Ishikawa (cell line): ENCODE data around the gene GLIS1.

Experiments used
- CEBPB ChIP-seq: IDR thresholded peaks from 2 replicates; pipeline ENCODE4 v1.6.1; 2012
- CREB1 ChIP-seq: IDR thresholded peaks from 2 replicates; pipeline ENCODE4 v1.6.1; 2012; ENCODE audit warnings: low read depth
- EGR1 ChIP-seq: IDR thresholded peaks from 2 replicates; pipeline ENCODE4 v1.6.1; 2012
- EP300 ChIP-seq: IDR thresholded peaks from 2 replicates; pipeline ENCODE4 v1.6.1; 2012; ENCODE audit warnings: borderline replicate concordance
- FOXM1 ChIP-seq: IDR thresholded peaks from 2 replicates; pipeline ENCODE4 v1.6.1; 2012; ENCODE audit warnings: low read depth, borderline replicate concordance
- NFIC ChIP-seq: IDR thresholded peaks from 2 replicates; pipeline ENCODE4 v1.6.1; 2012
- RAD21 ChIP-seq: IDR thresholded peaks from 2 replicates; pipeline ENCODE4 v1.6.1; 2012; ENCODE audit warnings: low read depth
- REST ChIP-seq: IDR thresholded peaks from 2 replicates; pipeline ENCODE4 v1.6.1; 2012; ENCODE audit warnings: low read depth, mild to moderate bottlenecking
- TAF1 ChIP-seq: IDR thresholded peaks from 2 replicates; pipeline ENCODE4 v1.6.1; 2012; ENCODE audit warnings: low read depth, mild to moderate bottlenecking
- YY1 ChIP-seq: IDR thresholded peaks from 2 replicates; pipeline ENCODE4 v1.6.1; 2012; ENCODE audit warnings: low read depth
- TF ChIP-seq, protein P1 (sequence below): IDR thresholded peaks from 2 replicates; pipeline ENCODE4 v1.6.1; 2012
- TF ChIP-seq, protein P2 (sequence below): IDR thresholded peaks from 2 replicates; pipeline ENCODE4 v1.6.1; 2012

DNA sequence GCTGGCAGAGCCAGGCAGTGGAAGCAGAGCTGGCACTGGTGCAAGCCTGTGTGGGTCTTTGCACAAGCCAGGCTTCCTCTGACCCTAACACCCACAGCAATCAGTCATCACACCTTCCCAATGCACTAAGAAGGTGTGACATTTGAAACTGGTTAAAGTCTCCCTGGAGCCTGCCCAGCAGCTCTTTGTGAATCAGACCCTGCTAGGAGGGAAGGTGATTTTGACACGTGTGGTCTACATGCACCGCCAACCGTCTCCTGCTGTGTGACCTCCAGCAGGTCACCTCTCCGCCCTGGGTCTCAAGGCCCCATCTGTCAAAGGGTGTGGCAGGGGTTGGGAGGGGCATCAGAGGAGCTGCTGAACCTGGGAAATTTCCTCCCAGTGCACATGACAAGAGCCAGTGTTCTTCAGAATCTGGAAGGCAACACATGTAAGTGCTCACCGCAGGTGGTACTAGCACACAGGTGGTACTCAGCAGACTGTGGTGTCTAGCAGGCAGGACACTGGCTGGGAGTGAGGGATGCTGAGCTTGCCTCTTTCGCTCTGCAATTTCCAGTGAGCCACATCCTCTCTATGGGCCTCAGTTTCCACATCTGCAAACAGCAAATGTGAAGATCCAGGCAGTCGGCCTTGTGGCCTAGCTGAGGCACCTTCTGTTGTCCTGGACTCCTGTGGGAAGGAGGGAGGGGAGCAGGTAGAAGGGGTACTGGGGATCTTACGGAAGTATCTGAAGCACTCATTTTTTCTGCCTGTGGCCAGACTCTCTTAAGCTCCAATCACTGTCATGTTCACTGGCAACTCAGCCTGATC lies 156.5 kb downstream of the GLIS1 start:
- no peak for TF ChIP-seq CEBPB
- TF ChIP-seq, protein P1, sequence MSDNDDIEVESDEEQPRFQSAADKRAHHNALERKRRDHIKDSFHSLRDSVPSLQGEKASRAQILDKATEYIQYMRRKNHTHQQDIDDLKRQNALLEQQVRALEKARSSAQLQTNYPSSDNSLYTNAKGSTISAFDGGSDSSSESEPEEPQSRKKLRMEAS = peak; percentile 54; the same call in 1 of the 2 replicates
- no peak for TF ChIP-seq CREB1
- no peak for TF ChIP-seq EGR1
- no peak for TF ChIP-seq REST
- TF ChIP-seq RAD21 = no peak
- TF ChIP-seq, protein P2, sequence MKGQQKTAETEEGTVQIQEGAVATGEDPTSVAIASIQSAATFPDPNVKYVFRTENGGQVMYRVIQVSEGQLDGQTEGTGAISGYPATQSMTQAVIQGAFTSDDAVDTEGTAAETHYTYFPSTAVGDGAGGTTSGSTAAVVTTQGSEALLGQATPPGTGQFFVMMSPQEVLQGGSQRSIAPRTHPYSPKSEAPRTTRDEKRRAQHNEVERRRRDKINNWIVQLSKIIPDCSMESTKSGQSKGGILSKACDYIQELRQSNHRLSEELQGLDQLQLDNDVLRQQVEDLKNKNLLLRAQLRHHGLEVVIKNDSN = no peak
- TF ChIP-seq TAF1 = no peak
- TF ChIP-seq EP300 = 0 out of 2 replicates have a peak, but pooled peaks have one; percentile 20
- no peak for TF ChIP-seq FOXM1
- TF ChIP-seq NFIC = no peak
- no peak for TF ChIP-seq YY1
